H4 (cell line): ENCODE results near the gene SERPINB10. TPM values are rescaled to one million over a fixed set of nuclear protein-coding genes. Genes with fewer than 3 reads are reported as not detected.

Experiments
- DNase-seq: peaks from one replicate; pipeline ENCODE4 v3.0.0-alpha.2; 2015; ENCODE audit warnings: low spot score
- total RNA-seq: library from RNA; depleted of rRNA; stranded (reverse); fragments of >200 nt; shearing (Covaris generic); gene quantifications from 2 replicates; pipeline ENCODE4 v1.2.3, GENCODE V29; 2014; rRNA removed

Gene SERPINB10
- total RNA-seq, 1 experiment from 2014 or later: 1.0 TPM

DNA sequence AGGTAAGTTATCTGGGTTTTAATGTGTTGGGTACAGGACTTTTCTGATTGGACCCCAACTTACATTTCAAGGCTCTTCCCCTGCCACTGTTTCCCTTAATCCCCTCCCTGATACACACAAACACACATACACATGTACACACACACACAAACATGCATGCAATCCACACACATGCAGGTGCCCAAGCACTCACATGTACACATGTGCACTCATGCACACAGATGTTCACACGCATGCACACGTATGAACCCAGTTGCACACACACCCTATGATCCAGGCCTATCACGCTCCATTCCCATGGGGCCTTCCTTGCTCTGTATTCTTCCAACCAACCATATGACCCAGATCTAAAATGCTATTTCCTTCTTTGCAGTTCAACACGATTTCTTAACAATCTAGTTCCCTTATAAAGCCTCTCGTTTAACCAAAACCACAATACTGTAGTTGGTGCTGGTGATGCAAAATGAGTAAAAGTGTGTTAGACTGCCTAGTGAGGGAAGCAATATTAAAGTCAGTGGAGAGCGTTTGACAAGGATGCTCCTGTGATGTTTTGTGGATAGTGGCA lies 73.2 kb downstream of the SERPINB10 start:
- DNase-seq: no peak

DNA sequence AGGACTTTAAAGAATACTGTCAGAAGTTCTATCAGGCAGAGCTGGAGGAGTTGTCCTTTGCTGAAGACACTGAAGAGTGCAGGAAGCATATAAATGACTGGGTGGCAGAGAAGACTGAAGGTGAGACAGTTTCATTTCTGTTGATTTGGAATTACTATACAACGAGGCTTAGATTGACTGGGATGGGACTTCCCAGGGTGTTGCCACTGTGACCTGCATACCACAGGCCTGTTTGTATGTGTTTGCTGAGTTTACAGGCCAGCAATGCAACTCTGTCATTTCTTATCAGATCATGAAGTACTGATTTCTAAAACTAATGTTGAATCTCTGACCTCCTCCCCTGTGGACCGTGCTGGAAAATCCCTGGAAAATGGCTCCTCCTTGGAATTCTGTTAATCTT lies 74.0 kb downstream of the SERPINB10 start:
- no peak for DNase-seq

DNA sequence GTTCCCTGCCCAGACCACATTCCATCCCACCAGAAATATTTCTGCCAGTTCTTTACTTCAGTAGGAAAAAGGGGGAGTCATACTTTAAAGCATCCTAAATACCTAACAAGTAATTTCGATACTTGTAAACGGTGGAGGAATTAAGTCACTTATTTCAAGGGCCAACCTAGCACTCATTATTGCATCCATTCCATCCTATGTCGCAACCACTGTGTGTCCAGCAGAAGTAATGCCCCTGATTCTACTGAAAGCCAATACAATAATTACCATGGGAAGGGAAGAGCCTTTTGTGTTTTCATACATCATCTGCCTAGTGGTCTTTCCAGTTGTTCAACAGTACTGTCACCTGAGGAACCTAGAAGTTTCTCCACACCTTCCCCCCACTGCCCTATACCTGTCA lies 74.6 kb downstream of the SERPINB10 start:
- DNase-seq: no peak

Other genes starting within 250 kb of the SERPINB10 start
- not detected in 2 replicates for gene SERPINB3, start 246.1 kb upstream of the SERPINB10 start, total RNA-seq
- gene SERPINB11, start 205.0 kb upstream of the SERPINB10 start, total RNA-seq: not detected in 2 replicates
- 1.3 TPM in 1 of 2 replicates, not detected in the other for gene SERPINB7, start 132.5 kb upstream of the SERPINB10 start, total RNA-seq
- 0.39 and 1.0 TPM in 2 replicates for gene SERPINB2, start 20.3 kb upstream of the SERPINB10 start, total RNA-seq
- 0.12 TPM in 1 of 2 replicates, not detected in the other for gene HMSD, start 41.3 kb downstream of the SERPINB10 start, total RNA-seq
- 7.8 and 9.2 TPM in 2 replicates for gene SERPINB8, start 62.1 kb downstream of the SERPINB10 start, total RNA-seq
- not detected in 2 replicates for gene LINC00305, start 241.1 kb downstream of the SERPINB10 start, total RNA-seq